GM23338 (cell line): Measurements from ENCODE around the gene RFPL2. TPM values are rescaled to one million over a fixed set of nuclear protein-coding genes. Genes with fewer than 3 reads are reported as not detected.

ENCODE experiments used
- ATAC-seq: fragments of 200-7000 bp; cut with Tn5 transposase; 3 replicates; pipeline ENCODE4 v1.9.1; 2020
- DNase-seq: peaks from one replicate; pipeline ENCODE4 v3.0.0-alpha.2; 2015; ENCODE audit warnings: low spot score
- H2AFZ ChIP-seq: fragments of 200-600 bp; sonication (generic); 2 replicates; pipeline ENCODE4 v1.8.0; 2016; ENCODE audit warnings: antibody characterized with exemption, mild to moderate bottlenecking, moderate library complexity
- H3F3A ChIP-seq: fragments of 200-600 bp; sonication (generic); replicated peaks from 2 replicates; pipeline ENCODE4 v1.8.0; 2017; ENCODE audit warnings: antibody characterized with exemption, mixed run types, low read depth
- H3K27ac ChIP-seq: fragments of 200-600 bp; sonication (generic); 2 replicates; pipeline ENCODE4 v1.6.1; 2016; ENCODE audit warnings: low read depth
- H3K27me3 ChIP-seq: fragments of 200-600 bp; sonication (generic); 2 replicates; pipeline ENCODE4 v1.8.0; 2016; ENCODE audit warnings: mild to moderate bottlenecking, mixed run types, moderate library complexity; ENCODE audit not compliant: insufficient read depth
- H3K36me3 ChIP-seq: fragments of 200-600 bp; sonication (generic); 2 replicates; pipeline ENCODE4 v1.8.0; 2016; ENCODE audit warnings: mild to moderate bottlenecking; ENCODE audit not compliant: insufficient read depth
- H3K4me1 ChIP-seq: fragments of 200-600 bp; sonication (generic); 2 replicates; pipeline ENCODE4 v1.8.0; 2016; ENCODE audit warnings: mild to moderate bottlenecking, moderate library complexity; ENCODE audit not compliant: insufficient read depth
- H3K4me2 ChIP-seq: fragments of 200-600 bp; sonication (generic); 2 replicates; pipeline ENCODE4 v1.7.1; 2017; ENCODE audit warnings: mixed run types
- H3K4me3 ChIP-seq: fragments of 200-600 bp; sonication (generic); 2 replicates; pipeline ENCODE4 v1.6.1; 2016; ENCODE audit warnings: mixed run types
- H3K79me2 ChIP-seq: fragments of 200-600 bp; sonication (generic); replicated peaks from 2 replicates; pipeline ENCODE4 v1.8.0; 2017; ENCODE audit warnings: mild to moderate bottlenecking; ENCODE audit not compliant: insufficient read depth
- H3K9me2 ChIP-seq: fragments of 200-600 bp; sonication (generic); 2 replicates; pipeline ENCODE4 v1.8.0; 2017; ENCODE audit not compliant: insufficient read depth
- H4K20me1 ChIP-seq: fragments of 200-600 bp; sonication (generic); replicated peaks from 2 replicates; pipeline ENCODE4 v1.8.0; 2017; ENCODE audit warnings: mild to moderate bottlenecking; ENCODE audit not compliant: insufficient read depth
- H3K27ac Mint-ChIP-seq: 2 replicates; pipeline ENCODE4 v1.8.0; 2020; ENCODE audit warnings: inconsistent platforms, mild to moderate bottlenecking, moderate library complexity, mixed read lengths
- H3K27me3 Mint-ChIP-seq: 3 replicates; pipeline ENCODE4 v1.8.0; 2022; ENCODE audit warnings: low read depth, mild to moderate bottlenecking, moderate library complexity, mixed read lengths, inconsistent platforms; ENCODE audit not compliant: insufficient read depth, poor library complexity
- H3K36me3 Mint-ChIP-seq: 3 replicates; pipeline ENCODE4 v1.8.0; 2021; ENCODE audit warnings: low read depth, mild to moderate bottlenecking, inconsistent platforms, moderate library complexity, mixed read lengths
- H3K4me1 Mint-ChIP-seq: 3 replicates; pipeline ENCODE4 v1.8.0; 2020; ENCODE audit warnings: mild to moderate bottlenecking, inconsistent platforms, mixed read lengths
- H3K4me3 Mint-ChIP-seq: 3 replicates; pipeline ENCODE4 v1.8.0; 2021; ENCODE audit warnings: moderate library complexity, mild to moderate bottlenecking, inconsistent platforms, mixed read lengths
- H3K9me3 Mint-ChIP-seq: 3 replicates; pipeline ENCODE4 v1.8.0; 2020; ENCODE audit warnings: moderate library complexity, mild to moderate bottlenecking, inconsistent platforms, mixed read lengths
- CREB1 ChIP-seq: fragments of 250-450 bp; sonication (Bioruptor Pico); IDR thresholded peaks from 2 replicates; pipeline ENCODE4 v1.5.0; 2020; ENCODE audit warnings: low read depth, mild to moderate bottlenecking, moderate library complexity
- CTCF ChIP-seq, 2 experiments: fragments of 200-600 bp in 1 of 2; sonication (generic) in 1 of 2; conservative IDR thresholded peaks; 2 replicates each; pipeline versions ENCODE4 v1.5.1 to v1.6.1; 2016 to 2017; ENCODE audit warnings: antibody characterized with exemption in 2 of 2, low read depth in 2 of 2, mild to moderate bottlenecking in 2 of 2, moderate library complexity in 1 of 2
- EZH2 ChIP-seq: fragments of 200-600 bp; sonication (generic); IDR thresholded peaks from one replicate; pipeline ENCODE4 v1.8.0; 2017; ENCODE audit warnings: antibody characterized with exemption, mild to moderate bottlenecking, low read depth; ENCODE audit not compliant: unreplicated experiment
- EZH2phosphoT487 ChIP-seq: fragments of 200-600 bp; sonication (generic); IDR thresholded peaks from one replicate; pipeline ENCODE4 v1.8.1; 2018; ENCODE audit warnings: antibody characterized with exemption; ENCODE audit not compliant: unreplicated experiment
- JUNB ChIP-seq: IDR thresholded peaks from one replicate; pipeline ENCODE4 v1.6.1; 2016; ENCODE audit warnings: antibody characterized with exemption; ENCODE audit not compliant: unreplicated experiment
- NANOG ChIP-seq: IDR thresholded peaks from 2 replicates; pipeline ENCODE4 v1.6.1; 2016; ENCODE audit warnings: antibody characterized with exemption, borderline replicate concordance
- POLR2AphosphoS5 ChIP-seq: IDR thresholded peaks from 2 replicates; pipeline ENCODE4 v1.6.1; 2016; ENCODE audit warnings: antibody characterized with exemption, low read depth
- REST ChIP-seq: IDR thresholded peaks from one replicate; pipeline ENCODE4 v1.6.1; 2018; ENCODE audit warnings: antibody characterized with exemption; ENCODE audit not compliant: unreplicated experiment
- STAT1 ChIP-seq: IDR thresholded peaks from one replicate; pipeline ENCODE4 v1.6.1; 2016; ENCODE audit warnings: antibody characterized with exemption; ENCODE audit not compliant: unreplicated experiment
- ZNF462 ChIP-seq: fragments of 250-450 bp; sonication (Bioruptor Pico); IDR thresholded peaks from 2 replicates; pipeline ENCODE4 v1.5.0; 2020; ENCODE audit warnings: mild to moderate bottlenecking, moderate library complexity
- polyA plus RNA-seq: library from polyadenylated mRNA; unstranded; fragments of >200 nt; fragmentation: Nextera tagmentation; extraction: Ambion mirVana; gene quantifications from 2 replicates; pipeline ENCODE4 v1.2.1, GENCODE V29; 2016
- total RNA-seq: library from RNA; depleted of rRNA; stranded (reverse); fragments of >200 nt; shearing (Covaris generic); gene quantifications from 2 replicates; pipeline ENCODE4 v1.2.3, GENCODE V29; 2014
- TF ChIP-seq, protein P1 (sequence below): IDR thresholded peaks from 2 replicates; pipeline ENCODE4 v1.6.1; 2016; ENCODE audit warnings: antibody characterized with exemption

RFPL2 gene
- total and polyA plus RNA-seq, 2 experiments from 2014 or later = 0.45 TPM; not detected in 1

DNA sequence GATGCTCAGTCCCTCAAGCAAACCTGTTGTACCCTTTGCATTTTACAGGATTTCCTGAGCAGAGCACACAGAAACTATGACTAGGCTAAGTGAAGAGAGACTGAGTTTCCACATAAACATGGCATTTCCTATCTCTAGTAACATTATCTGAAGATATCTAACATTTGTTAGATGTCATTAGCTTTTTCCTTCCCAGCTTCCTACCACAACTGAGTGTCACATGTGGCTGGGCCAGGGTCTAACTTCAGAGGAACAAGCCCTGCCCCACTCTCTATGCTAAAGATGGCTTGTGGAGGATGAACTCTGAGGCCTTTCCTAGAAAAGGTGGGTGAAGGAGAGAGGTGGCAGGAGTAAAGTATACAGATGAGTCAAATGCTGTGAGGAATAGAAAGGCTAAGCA is 62.3 kb downstream of the RFPL2 start:
- Histone ChIP-seq H2AFZ (no peak overlapping the region), H3K27me3 (no peaks in the 10 kb centered on the region), H3K4me2 (no peak overlapping the region), H3K79me2 (no peaks in the 10 kb centered on the region), H3K9me2 (peaks cover 10% of the 10 kb centered on the region), H3K27ac (no peak overlapping the region), H3K4me1 (no peaks in the 10 kb centered on the region), H3K36me3 (no peaks in the 10 kb centered on the region), H4K20me1 (no peaks in the 10 kb centered on the region), H3F3A (no peaks in the 10 kb centered on the region), H3K4me3 (no peak overlapping the region)
- Mint-ChIP-seq H3K36me3 (no peaks in the 10 kb centered on the region), H3K4me1 (peaks cover 22% of the 10 kb centered on the region; the same call in 2 of the 3 replicates), H3K27me3 (no peaks in the 10 kb centered on the region), H3K27ac (no peak overlapping the region), H3K9me3 (peaks cover under 1% of the 10 kb centered on the region; the same call in 1 of the 3 replicates), H3K4me3 (no peak overlapping the region)
- TF ChIP-seq CTCF (conservative IDR thresholded peaks at IDR 0.05; ENCODE audit: low read depth in 2 of 2) = no peak
- no peak for TF ChIP-seq ZNF462 (CRISPR knock-in tag)
- TF ChIP-seq CREB1 (CRISPR knock-in tag) = no peak
- no peak for TF ChIP-seq POLR2AphosphoS5
- no peak for TF ChIP-seq EZH2phosphoT487
- TF ChIP-seq STAT1 = no peak
- TF ChIP-seq JUNB = no peak
- no peak for TF ChIP-seq REST
- no peak for TF ChIP-seq EZH2
- TF ChIP-seq, protein P1, sequence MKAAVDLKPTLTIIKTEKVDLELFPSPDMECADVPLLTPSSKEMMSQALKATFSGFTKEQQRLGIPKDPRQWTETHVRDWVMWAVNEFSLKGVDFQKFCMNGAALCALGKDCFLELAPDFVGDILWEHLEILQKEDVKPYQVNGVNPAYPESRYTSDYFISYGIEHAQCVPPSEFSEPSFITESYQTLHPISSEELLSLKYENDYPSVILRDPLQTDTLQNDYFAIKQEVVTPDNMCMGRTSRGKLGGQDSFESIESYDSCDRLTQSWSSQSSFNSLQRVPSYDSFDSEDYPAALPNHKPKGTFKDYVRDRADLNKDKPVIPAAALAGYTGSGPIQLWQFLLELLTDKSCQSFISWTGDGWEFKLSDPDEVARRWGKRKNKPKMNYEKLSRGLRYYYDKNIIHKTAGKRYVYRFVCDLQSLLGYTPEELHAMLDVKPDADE = no peak
- TF ChIP-seq NANOG = no peak
- no peak for DNase-seq
- no peak for ATAC-seq
